ENCODE measurements around the gene HK1. TPM values are rescaled to one million over a fixed set of nuclear protein-coding genes. Genes with fewer than 3 reads are reported as not detected.

Gene HK1
- polyA plus RNA-seq, 1 donor, result 19.3 TPM

DNA sequence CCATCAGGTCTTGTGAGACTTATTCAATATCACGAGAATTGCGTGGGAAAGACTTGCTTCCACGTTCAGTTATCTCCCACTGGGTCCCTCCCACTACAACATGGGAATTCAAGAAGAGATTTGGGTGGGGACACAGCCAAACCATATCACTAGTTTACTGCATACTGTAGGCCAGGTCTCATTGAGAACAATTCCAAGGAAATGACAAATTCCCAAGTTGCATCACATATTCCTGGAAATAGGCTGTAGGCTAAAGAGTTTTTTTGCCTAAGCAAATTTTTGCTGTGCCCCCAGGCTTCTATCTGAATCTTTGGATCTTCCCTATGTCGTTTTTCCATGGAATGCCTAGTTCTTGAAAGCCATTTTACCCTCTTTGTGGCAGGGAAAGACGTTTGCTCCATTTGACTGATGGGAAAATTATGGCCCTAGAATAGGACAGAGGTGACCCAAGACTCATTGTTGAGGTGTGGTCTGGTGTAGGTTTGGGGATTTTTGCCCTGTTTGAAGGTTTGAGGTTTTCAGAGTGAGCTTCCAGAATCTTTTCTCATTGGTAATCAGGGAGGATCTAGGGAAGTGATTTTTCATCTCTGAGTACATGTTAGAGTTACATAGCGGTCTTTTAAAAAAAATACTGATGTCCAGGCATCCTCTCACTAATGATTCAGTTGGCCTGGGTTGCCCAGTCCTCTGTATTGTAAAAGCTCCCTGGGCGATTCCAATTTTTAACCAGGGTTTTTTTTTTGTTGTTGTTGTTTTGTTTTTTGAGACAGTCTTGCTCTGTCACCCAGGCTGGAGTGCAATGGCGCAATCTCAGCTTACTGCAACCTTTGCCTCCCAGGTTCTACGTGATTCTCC lies 94.1 kb downstream of the HK1 start:
- Histone ChIP-seq H3K9me3 (ENCODE audit: control insufficient read depth, low read depth, low read length) (no peaks in the 10 kb centered on the region), H3K27ac (ENCODE audit: low read length) (no peak overlapping the region), H3K4me1 (ENCODE audit: control insufficient read depth, insufficient read depth, low read length) (no peaks in the 10 kb centered on the region), H3K27me3 (ENCODE audit: control insufficient read depth, insufficient read depth, low read length) (no peaks in the 10 kb centered on the region), H3K4me3 (ENCODE audit: low read length) (no peak overlapping the region), H3K36me3 (ENCODE audit: control insufficient read depth, insufficient read depth, low read length) (peaks cover 9% of the 10 kb centered on the region)
- no peak for DNase-seq
- 100% methylated on average over 1 of the region's 9 CpGs for whole genome bisulfite sequencing (ENCODE audit: insufficient coverage, low lambda C conversion rate)

DNA sequence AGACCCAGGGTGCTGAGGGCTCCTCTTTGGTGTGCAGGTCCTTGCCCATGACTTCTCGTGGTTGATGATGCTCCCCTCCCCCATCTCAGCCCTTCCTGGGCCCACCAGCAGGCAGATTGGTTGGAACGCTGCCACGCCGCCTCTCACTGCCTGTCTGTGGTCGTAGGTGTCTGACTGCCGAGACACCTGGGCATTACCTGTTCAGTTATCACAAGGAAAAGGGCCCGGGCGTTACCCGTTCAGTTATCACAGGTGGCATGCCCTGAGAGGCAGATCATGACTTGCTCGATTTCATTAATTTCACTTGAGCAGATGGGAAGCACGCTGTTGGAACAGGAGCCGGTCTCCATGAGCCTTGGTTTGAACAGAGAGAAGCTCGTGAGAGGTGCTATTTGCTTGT lies 95.9 kb downstream of the HK1 start:
- no peaks in the 10 kb centered on the region for H3K4me1 ChIP-seq (ENCODE audit: control insufficient read depth, insufficient read depth, low read length)
- no peak overlapping the region for H3K27ac ChIP-seq (ENCODE audit: low read length)
- no peaks in the 10 kb centered on the region for H3K27me3 ChIP-seq (ENCODE audit: control insufficient read depth, insufficient read depth, low read length)
- no peak overlapping the region for H3K4me3 ChIP-seq (ENCODE audit: low read length)
- no CpG with 5 or more reads among the region's 13 CpGs for WGBS (ENCODE audit: insufficient coverage, low lambda C conversion rate)
- H3K36me3 ChIP-seq (ENCODE audit: control insufficient read depth, insufficient read depth, low read length), result peaks cover 2% of the 10 kb centered on the region
- no peaks in the 10 kb centered on the region for H3K9me3 ChIP-seq (ENCODE audit: control insufficient read depth, low read depth, low read length)
- DNase-seq, result no peak

DNA sequence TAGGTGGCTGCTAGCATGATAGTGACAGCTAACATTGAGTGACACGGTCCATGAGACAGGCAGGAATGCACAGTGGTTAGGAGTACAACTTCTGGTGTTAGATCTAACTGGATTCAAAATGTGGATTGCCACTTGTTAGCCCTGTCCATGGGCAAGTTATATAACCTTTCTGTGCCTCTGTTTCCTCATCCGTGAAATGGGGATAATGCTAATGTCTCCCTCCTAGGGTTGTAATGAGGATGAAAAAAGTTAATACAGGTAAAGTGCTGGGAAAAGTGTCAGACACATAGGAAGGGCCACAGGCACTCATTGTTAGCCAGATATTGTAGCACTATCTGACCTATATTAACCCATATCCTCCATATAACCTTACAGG lies 96.6 kb downstream of the HK1 start:
- Histone ChIP-seq H3K4me1 (ENCODE audit: control insufficient read depth, insufficient read depth, low read length) (no peaks in the 10 kb centered on the region), H3K9me3 (ENCODE audit: control insufficient read depth, low read depth, low read length) (no peaks in the 10 kb centered on the region), H3K4me3 (ENCODE audit: low read length) (no peak overlapping the region), H3K36me3 (ENCODE audit: control insufficient read depth, insufficient read depth, low read length) (peaks cover 6% of the 10 kb centered on the region), H3K27ac (ENCODE audit: low read length) (no peak overlapping the region), H3K27me3 (ENCODE audit: control insufficient read depth, insufficient read depth, low read length) (no peaks in the 10 kb centered on the region)
- DNase-seq, result no peak
- WGBS (ENCODE audit: insufficient coverage, low lambda C conversion rate), result 100% methylated on average over 1 of the region's 2 CpGs

DNA sequence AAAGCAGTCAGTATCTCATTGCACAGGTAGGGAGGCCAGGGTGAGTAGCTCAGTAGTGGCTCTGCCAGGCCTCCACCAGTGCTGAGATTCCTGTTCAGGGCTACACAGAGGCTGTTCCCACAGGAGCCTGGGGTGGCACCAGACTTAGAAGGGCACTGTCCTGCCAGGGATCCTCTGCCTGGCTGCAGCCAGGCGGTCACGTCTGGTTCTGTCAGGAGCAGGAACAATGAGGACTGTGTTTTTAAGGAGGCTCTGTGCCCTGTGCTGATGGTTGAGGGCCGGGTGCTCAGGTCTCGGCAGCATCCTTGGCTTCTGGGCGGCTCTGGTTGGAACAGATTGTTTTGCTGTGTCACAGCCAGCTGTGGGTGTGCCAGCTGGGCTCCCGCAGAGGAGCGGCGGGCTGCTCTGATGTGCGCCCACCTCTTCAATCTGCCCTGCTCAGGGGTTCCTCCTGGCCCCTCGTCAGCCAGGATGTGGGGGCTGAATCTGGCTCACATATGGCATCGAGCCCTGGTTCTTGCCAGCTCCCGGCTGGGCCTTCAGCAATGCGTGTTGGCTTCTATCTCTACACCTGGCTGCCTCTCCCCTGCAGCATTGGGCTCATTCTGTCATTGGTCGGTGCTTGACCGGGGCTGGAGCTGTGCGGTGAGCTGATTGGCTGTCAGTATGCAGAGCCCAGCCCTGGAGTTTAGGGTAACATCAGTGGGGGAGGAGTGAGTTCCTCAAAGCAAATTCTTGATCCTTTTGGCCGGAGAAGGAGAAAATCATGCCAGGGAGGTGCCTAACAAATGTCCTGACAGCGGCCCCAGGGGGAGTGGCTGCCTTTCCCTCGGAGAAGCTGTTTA lies 97.2 kb downstream of the HK1 start:
- DNase-seq, result no peak
- Histone ChIP-seq H3K4me3 (ENCODE audit: low read length) (no peak overlapping the region), H3K9me3 (ENCODE audit: control insufficient read depth, low read depth, low read length) (no peaks in the 10 kb centered on the region), H3K27me3 (ENCODE audit: control insufficient read depth, insufficient read depth, low read length) (no peaks in the 10 kb centered on the region), H3K27ac (ENCODE audit: low read length) (no peak overlapping the region), H3K36me3 (ENCODE audit: control insufficient read depth, insufficient read depth, low read length) (peaks cover 9% of the 10 kb centered on the region), H3K4me1 (ENCODE audit: control insufficient read depth, insufficient read depth, low read length) (no peaks in the 10 kb centered on the region)
- WGBS (ENCODE audit: insufficient coverage, low lambda C conversion rate), result no CpG with 5 or more reads among the region's 19 CpGs

DNA sequence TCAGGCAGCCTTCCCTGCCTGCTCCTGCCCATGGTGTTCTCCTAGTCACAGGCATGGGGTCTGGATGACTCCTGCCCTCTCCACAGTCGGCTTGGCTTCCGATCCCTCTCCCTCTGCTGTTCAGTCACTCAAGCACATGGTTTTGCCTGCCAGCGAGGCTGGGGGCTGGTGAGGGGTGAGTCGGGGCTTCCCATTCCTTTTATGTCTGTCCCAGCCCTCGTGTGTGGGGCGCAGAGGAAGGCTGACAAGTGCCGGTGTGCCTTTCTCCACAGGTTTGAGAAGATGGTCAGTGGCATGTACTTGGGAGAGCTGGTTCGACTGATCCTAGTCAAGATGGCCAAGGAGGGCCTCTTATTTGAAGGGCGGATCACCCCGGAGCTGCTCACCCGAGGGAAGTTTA lies 98.4 kb downstream of the HK1 start:
- no peak for DNase-seq
- peaks cover 10% of the 10 kb centered on the region for H3K36me3 ChIP-seq (ENCODE audit: control insufficient read depth, insufficient read depth, low read length)
- H3K27me3 ChIP-seq (ENCODE audit: control insufficient read depth, insufficient read depth, low read length), result no peaks in the 10 kb centered on the region
- no peaks in the 10 kb centered on the region for H3K9me3 ChIP-seq (ENCODE audit: control insufficient read depth, low read depth, low read length)
- WGBS (ENCODE audit: insufficient coverage, low lambda C conversion rate), result no CpG with 5 or more reads among the region's 11 CpGs
- H3K4me1 ChIP-seq (ENCODE audit: control insufficient read depth, insufficient read depth, low read length), result no peaks in the 10 kb centered on the region
- no peak overlapping the region for H3K4me3 ChIP-seq (ENCODE audit: low read length)
- H3K27ac ChIP-seq (ENCODE audit: low read length), result no peak overlapping the region

DNA sequence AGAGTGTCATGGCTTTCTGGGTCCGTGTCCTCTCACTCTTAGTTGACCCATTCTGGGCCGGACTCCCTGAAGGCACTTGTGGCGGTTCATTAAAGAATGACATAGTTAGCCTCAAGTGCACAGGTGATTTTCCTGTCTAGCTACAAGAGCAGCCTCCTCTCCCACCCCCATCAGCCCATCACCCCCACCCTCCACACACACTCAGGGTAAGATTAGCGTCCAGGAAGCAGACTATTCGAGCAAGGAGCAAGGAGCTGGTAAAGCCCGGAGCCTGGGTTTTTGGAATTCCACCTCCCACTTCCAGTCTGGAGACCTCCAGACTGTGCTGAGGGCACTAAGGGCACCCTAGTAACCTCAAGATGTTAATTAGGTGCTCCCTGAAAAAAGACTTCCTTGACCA lies 98.9 kb downstream of the HK1 start:
- DNase-seq, result no peak
- Histone ChIP-seq H3K27ac (ENCODE audit: low read length) (no peak overlapping the region), H3K36me3 (ENCODE audit: control insufficient read depth, insufficient read depth, low read length) (peaks cover 10% of the 10 kb centered on the region), H3K27me3 (ENCODE audit: control insufficient read depth, insufficient read depth, low read length) (no peaks in the 10 kb centered on the region), H3K9me3 (ENCODE audit: control insufficient read depth, low read depth, low read length) (no peaks in the 10 kb centered on the region), H3K4me3 (ENCODE audit: low read length) (no peak overlapping the region), H3K4me1 (ENCODE audit: control insufficient read depth, insufficient read depth, low read length) (no peaks in the 10 kb centered on the region)
- no CpG with 5 or more reads among the region's 6 CpGs for WGBS (ENCODE audit: insufficient coverage, low lambda C conversion rate)

DNA sequence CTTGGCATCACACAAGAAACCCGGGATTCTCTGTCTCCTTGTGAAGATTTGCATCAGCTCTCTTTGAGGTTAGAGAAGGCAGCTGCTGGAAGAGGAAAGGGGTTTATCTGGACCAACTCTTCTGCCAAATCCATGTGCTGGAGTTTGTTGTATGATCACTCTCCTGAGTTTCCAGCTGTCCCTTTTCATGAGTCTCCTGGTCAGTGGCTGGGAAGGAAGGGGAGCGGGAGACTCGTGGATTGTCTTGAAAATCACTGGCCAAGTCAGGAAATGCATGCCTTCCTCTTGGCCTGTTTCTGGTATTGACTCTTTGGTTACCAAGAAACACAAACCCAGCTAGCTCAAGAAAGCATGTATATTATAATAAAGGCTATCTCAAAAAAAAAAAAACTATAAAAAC lies 99.6 kb downstream of the HK1 start:
- no peak overlapping the region for H3K27ac ChIP-seq (ENCODE audit: low read length)
- no CpG with 5 or more reads among the region's 3 CpGs for WGBS (ENCODE audit: insufficient coverage, low lambda C conversion rate)
- H3K4me1 ChIP-seq (ENCODE audit: control insufficient read depth, insufficient read depth, low read length), result no peaks in the 10 kb centered on the region
- DNase-seq, result peak in 1 of 2 donors; percentile 8
- no peak overlapping the region for H3K4me3 ChIP-seq (ENCODE audit: low read length)
- no peaks in the 10 kb centered on the region for H3K9me3 ChIP-seq (ENCODE audit: control insufficient read depth, low read depth, low read length)
- peaks cover 15% of the 10 kb centered on the region for H3K36me3 ChIP-seq (ENCODE audit: control insufficient read depth, insufficient read depth, low read length)
- H3K27me3 ChIP-seq (ENCODE audit: control insufficient read depth, insufficient read depth, low read length), result no peaks in the 10 kb centered on the region

DNA sequence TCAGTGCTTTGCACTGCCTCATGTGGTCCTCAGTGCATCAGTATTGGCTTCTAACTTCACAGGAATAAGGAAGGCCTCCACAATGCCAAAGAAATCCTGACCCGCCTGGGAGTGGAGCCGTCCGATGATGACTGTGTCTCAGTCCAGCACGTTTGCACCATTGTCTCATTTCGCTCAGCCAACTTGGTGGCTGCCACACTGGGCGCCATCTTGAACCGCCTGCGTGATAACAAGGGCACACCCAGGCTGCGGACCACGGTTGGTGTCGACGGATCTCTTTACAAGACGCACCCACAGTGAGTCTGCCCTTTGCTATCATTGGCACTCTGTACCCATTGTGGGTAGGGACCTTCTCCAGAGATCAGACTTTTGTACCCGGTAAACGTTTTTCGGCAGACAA lies 101.5 kb downstream of the HK1 start:
- no CpG with 5 or more reads among the region's 16 CpGs for WGBS (ENCODE audit: insufficient coverage, low lambda C conversion rate)

DNA sequence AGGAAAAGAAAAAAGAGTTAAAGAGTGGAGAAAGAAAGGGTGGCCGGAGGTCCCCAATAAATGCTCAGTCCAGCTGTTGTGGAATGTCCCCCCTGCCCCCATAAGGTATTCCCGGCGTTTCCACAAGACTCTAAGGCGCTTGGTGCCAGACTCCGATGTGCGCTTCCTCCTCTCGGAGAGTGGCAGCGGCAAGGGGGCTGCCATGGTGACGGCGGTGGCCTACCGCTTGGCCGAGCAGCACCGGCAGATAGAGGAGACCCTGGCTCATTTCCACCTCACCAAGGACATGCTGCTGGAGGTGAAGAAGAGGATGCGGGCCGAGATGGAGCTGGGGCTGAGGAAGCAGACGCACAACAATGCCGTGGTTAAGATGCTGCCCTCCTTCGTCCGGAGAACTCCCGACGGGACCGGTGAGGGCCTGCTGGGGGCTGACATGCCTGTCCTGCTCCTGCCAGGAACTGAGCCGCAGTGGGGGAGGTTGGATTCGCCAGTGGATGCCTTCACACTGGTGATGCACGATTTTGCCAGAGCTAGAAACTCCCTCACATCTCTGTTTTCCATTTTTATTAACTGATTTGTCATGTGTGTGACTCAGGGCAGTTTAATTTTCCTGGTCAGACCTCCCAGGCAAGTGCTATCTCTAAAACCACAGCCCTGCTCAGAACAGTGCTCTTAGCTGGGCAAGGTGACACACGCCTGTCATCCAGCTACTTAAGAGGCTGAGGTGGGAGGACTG lies 104.3 kb downstream of the HK1 start:
- no peak for DNase-seq
- H3K27me3 ChIP-seq (ENCODE audit: control insufficient read depth, insufficient read depth, low read length), result no peaks in the 10 kb centered on the region
- peaks cover 22% of the 10 kb centered on the region for H3K36me3 ChIP-seq (ENCODE audit: control insufficient read depth, insufficient read depth, low read length)
- H3K9me3 ChIP-seq (ENCODE audit: control insufficient read depth, low read depth, low read length), result no peaks in the 10 kb centered on the region
- H3K4me1 ChIP-seq (ENCODE audit: control insufficient read depth, insufficient read depth, low read length), result no peaks in the 10 kb centered on the region
- H3K27ac ChIP-seq (ENCODE audit: low read length), result no peak overlapping the region
- WGBS (ENCODE audit: insufficient coverage, low lambda C conversion rate), result 90% methylated on average over 2 of the region's 26 CpGs
- H3K4me3 ChIP-seq (ENCODE audit: low read length), result no peak overlapping the region

More for the DNA sequence above, 101.5 kb downstream of the HK1 start:
- Histone ChIP-seq H3K4me3 (ENCODE audit: low read length) (no peak overlapping the region), H3K27me3 (ENCODE audit: control insufficient read depth, insufficient read depth, low read length) (no peaks in the 10 kb centered on the region), H3K27ac (ENCODE audit: low read length) (no peak overlapping the region), H3K9me3 (ENCODE audit: control insufficient read depth, low read depth, low read length) (no peaks in the 10 kb centered on the region), H3K36me3 (ENCODE audit: control insufficient read depth, insufficient read depth, low read length) (peaks cover 17% of the 10 kb centered on the region), H3K4me1 (ENCODE audit: control insufficient read depth, insufficient read depth, low read length) (no peaks in the 10 kb centered on the region)
- no peak for DNase-seq

DNA sequence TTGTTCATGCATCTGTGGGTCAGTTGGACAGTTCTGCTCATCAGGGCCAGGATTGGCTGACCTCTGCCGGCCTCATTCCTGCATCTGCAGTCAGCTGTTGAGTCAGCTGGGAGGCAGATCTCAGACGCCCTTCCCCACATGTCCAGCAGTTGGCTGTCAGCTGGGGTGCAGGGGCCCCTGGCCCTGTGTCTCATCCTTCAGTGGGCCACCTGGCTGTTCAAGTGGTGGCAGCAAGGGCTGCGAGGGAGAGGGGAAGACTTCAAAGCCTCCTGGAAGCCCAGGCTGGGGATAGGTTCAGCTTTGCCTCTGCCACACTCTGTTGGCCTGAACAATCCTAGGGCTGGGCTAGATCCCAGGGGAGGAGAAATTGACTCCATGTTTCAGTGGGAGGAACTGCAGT lies 105.3 kb downstream of the HK1 start:
- no peak overlapping the region for H3K27ac ChIP-seq (ENCODE audit: low read length)
- WGBS (ENCODE audit: insufficient coverage, low lambda C conversion rate), result no CpG with 5 or more reads among the region's 3 CpGs
- peaks cover 22% of the 10 kb centered on the region for H3K36me3 ChIP-seq (ENCODE audit: control insufficient read depth, insufficient read depth, low read length)
- no peaks in the 10 kb centered on the region for H3K4me1 ChIP-seq (ENCODE audit: control insufficient read depth, insufficient read depth, low read length)
- no peak for DNase-seq
- no peak overlapping the region for H3K4me3 ChIP-seq (ENCODE audit: low read length)
- H3K27me3 ChIP-seq (ENCODE audit: control insufficient read depth, insufficient read depth, low read length), result no peaks in the 10 kb centered on the region
- no peaks in the 10 kb centered on the region for H3K9me3 ChIP-seq (ENCODE audit: control insufficient read depth, low read depth, low read length)
